AG10803 (cell line): ENCODE data around the gene TMEM222.
"Not testable (repeated sequence)": the region's sequence is repeated elsewhere in the genome, so short reads cannot be mapped to it uniquely, and the experiment has no call there.

Experiments
- DNase-seq: peaks from one replicate; pipeline ENCODE4 v3.0.0; 2010; ENCODE audit warnings: low read depth
- H3K4me3 ChIP-seq: 2 replicates; pipeline ENCODE4 v1.5.1; 2011; ENCODE audit warnings: mild to moderate bottlenecking, low read length, control low read depth
- TF ChIP-seq, protein P1 (sequence below): conservative IDR thresholded peaks from 2 replicates; pipeline ENCODE4 v1.5.1; 2011; ENCODE audit warnings: mild to moderate bottlenecking, low read length, control low read depth, inconsistent platforms

TMEM222 gene, protein sequence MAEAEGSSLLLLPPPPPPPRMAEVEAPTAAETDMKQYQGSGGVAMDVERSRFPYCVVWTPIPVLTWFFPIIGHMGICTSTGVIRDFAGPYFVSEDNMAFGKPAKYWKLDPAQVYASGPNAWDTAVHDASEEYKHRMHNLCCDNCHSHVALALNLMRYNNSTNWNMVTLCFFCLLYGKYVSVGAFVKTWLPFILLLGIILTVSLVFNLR

DNA sequence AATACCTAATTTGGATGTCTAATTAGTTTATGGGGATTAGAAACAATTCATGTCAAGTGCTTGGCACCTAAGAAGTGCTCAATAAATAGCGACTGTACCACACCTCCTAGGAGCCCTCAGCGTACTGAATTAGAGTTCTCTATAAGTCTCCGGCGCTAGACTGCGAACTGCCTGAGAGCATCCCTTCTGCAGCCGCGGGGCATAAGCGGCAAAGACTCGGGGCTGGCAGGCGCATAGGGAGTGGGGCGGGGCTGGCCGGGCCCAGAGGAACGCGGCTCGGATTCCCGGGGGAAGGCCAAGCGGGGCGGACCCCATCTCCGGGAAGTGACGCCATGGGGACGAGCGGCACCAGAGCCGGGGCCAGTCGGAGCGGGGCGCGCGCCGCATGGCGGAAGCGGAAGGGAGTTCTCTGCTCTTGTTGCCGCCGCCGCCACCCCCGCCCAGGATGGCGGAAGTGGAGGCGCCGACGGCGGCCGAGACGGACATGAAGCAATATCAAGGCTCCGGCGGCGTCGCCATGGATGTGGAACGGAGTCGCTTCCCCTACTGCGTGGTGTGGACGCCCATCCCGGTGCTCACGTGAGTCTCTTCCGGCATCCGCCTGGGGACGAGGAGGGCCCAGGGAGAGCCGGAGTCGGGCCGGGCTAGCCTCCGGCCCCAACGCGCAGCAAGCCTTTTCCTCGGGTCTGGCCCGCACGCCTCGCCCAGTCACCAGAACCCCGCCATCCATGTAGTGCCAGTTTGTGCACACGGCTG lies at the start of gene TMEM222:
Gene TMEM222 (plus strand): TSS at position 351 of the 756 bp plus-strand sequence. CDS start 35 bp downstream, at position 386.
- H3K4me3 ChIP-seq: peak within 1 kb of the TSS; percentile 100
- TF ChIP-seq, protein P1, sequence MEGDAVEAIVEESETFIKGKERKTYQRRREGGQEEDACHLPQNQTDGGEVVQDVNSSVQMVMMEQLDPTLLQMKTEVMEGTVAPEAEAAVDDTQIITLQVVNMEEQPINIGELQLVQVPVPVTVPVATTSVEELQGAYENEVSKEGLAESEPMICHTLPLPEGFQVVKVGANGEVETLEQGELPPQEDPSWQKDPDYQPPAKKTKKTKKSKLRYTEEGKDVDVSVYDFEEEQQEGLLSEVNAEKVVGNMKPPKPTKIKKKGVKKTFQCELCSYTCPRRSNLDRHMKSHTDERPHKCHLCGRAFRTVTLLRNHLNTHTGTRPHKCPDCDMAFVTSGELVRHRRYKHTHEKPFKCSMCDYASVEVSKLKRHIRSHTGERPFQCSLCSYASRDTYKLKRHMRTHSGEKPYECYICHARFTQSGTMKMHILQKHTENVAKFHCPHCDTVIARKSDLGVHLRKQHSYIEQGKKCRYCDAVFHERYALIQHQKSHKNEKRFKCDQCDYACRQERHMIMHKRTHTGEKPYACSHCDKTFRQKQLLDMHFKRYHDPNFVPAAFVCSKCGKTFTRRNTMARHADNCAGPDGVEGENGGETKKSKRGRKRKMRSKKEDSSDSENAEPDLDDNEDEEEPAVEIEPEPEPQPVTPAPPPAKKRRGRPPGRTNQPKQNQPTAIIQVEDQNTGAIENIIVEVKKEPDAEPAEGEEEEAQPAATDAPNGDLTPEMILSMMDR: no peak
- DNase-seq: peak; percentile 97

DNA sequence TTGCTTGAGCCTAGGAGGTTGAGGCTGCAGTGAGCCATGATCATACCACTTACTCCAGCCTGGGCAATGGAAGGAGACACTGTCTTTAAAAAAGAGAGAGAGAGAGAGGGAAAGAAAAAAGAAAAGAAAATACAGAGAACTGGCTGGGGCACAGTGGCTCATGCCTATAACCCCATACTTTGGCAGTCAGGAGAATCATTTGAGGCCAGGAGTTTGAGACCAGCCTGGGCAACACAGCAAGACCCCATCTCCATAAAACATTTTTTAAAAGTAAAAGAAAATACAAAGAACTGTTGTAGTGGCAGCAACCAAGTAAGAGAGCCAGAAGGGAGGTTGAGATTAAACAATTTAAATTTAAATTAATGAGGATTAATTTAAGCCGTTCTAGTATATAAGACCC lies 47.8 kb upstream of the TMEM222 start:
- no peak for DNase-seq
- TF ChIP-seq, protein P1: no peak

DNA sequence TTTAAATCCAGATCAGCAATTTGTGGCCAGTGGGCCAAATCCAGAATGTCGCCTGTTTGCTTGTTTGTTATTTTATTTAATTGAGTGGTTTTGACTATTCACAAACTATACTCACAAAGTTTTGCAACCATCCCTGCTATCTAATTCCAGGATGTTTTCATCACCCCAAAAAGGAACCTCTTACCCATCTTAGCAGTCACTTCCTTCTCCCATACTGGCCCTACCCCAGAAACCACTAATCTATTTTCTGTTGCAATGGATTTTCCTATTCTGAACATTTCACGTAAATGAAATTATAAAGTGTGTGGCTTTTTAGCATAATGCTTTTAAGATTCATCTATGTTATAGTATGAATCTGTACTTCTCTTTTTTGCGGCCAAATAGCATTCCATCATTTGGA lies 46.3 kb upstream of the TMEM222 start:
- TF ChIP-seq, protein P1: no peak
- DNase-seq: peak; percentile 10
- no peak overlapping the region for H3K4me3 ChIP-seq

More for the DNA sequence above, 47.8 kb upstream of the TMEM222 start:
- H3K4me3 ChIP-seq: no peak overlapping the region

DNA sequence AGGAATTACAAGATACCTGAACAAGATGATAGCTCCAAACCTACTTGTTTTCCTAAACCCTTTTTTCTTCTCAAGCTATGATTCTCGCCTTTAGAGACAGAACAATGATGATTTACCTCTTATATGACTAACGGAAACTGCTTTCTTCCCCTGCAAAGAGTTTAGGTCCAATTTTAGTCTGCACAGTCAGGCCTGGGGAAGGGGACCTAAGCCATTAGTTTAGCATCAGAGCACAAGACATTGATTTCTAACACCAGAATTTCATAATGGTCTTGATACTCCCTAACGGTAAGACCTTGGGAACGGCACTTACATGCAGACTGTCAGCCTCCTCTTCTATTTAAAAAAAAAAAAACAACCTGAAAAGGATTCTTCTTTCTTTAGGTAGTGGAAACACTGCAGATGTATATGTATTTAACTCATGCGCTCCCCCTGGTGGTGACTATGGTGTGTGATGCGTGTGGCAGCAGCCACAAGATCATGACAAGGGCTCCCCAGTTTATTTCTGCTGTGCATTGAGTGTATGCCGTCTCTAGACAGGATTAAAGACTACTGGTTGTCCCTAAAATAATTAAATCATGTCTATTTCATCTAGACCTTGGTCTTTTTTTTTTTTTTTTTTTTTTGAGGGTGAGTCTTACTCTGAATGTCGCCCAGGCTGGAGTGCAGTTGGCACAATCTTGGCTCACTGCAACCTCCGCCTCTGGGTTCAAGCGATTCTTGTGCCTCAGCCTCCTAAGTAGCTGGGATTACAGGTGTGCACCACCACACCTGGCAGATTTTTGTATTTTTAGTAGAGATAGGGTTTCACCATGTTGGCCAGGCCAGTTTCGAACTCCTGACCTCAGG lies 37.3 kb upstream of the TMEM222 start:
- DNase-seq: peak; percentile 69
- no peak overlapping the region for H3K4me3 ChIP-seq
- TF ChIP-seq, protein P1: peak; percentile 83

DNA sequence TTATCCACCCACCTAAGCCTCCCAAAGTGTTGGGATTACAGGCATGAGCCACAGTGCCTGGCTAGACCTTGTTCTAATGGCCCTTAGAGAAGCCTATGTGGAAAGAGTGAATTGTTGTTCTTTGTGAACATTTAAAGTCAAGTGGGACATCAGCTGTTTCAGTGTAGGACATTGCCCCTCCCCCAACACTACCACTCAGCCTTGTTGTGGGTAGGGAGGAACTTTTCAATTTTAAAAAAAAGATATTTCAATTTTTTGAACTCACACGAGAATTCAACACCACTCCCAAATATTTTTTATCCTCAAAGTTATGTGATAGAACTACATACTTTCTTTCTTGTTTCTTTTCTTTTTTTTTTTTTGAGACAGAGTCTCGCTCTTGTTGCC lies 36.7 kb upstream of the TMEM222 start:
- TF ChIP-seq, protein P1: no peak
- H3K4me3 ChIP-seq: no peak overlapping the region
- DNase-seq: no peak

DNA sequence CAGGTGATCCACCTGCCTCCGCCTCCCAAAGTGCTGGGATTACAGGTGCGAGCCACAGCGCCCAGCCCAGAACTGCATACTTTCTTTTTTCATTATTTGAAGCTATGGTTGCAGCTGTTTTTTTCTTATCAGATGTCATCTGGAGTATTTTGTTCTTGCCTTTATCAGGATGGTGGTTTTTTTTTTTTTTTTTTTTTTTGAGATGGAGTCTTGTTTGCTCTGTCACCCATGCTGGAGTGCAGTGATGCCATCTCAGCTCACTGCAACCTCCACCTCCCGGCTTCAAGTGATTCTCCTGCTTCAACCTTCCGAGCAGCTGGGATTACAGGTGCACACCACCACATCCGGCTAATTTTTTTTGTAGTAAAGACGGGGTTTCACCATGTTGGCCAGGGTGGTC lies 36.1 kb upstream of the TMEM222 start:
- H3K4me3 ChIP-seq, DNase-seq: not testable (repeated sequence)

DNA sequence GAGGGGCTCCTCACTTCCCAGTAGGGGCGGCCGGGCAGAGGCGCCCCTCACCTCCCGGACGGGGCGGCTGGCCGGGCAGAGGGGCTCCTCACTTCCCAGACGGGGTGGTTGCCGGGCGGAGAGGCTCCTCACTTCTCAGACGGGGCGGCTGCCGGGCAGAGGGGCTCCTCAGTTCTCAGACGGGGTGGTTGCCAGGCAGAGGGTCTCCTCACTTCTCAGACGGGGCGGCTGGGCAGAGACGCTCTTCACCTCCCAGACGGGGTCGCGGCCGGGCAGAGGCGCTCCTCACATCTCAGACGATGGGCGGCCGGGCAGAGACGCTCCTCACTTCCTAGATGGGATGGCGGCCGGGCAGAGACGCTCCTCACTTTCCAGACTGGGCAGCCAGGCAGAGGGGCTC lies 32.8 kb upstream of the TMEM222 start:
- DNase-seq, H3K4me3 ChIP-seq: not testable (repeated sequence)
